ENCODE measurements around the gene NEK9.

DNA sequence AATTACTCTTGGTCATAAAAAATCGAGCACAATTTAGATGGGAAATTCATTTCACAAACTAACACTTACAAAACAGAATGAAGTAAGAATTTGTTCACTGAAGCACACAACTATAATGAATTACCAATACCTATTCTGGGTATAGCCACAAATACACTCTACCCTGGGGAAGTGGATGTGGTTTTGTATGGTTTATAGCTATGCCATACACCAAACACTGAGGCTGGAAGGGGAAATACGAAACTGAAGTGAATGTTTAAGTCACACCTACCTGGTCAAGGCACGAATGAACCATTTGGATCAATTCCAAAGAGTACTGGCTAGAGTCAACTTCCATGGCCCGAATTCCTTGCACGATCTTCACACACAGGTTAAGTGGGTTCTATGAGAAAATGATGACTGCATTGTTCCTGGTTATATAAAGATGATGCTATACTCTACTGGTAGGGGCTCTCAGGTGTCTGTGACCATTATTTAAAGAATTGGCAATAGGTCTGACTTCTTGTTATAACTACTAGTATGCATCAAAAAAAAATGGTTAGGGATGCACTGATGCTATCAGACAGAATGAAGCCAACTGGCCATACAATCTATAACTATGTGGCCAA lies 12.8 kb downstream of the NEK9 start:
- TF ChIP-seq, protein P1, sequence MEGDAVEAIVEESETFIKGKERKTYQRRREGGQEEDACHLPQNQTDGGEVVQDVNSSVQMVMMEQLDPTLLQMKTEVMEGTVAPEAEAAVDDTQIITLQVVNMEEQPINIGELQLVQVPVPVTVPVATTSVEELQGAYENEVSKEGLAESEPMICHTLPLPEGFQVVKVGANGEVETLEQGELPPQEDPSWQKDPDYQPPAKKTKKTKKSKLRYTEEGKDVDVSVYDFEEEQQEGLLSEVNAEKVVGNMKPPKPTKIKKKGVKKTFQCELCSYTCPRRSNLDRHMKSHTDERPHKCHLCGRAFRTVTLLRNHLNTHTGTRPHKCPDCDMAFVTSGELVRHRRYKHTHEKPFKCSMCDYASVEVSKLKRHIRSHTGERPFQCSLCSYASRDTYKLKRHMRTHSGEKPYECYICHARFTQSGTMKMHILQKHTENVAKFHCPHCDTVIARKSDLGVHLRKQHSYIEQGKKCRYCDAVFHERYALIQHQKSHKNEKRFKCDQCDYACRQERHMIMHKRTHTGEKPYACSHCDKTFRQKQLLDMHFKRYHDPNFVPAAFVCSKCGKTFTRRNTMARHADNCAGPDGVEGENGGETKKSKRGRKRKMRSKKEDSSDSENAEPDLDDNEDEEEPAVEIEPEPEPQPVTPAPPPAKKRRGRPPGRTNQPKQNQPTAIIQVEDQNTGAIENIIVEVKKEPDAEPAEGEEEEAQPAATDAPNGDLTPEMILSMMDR (IDR thresholded peaks at IDR 0.05) = no peak
- TF ChIP-seq ZFX (IDR thresholded peaks at IDR 0.05; ENCODE audit: borderline replicate concordance) = no peak

Data from 22Rv1 (cell line).